Endothelial cell of umbilical vein (primary cell): ENCODE data around the gene NAV3. TPM values are rescaled to one million over a fixed set of nuclear protein-coding genes. Genes with fewer than 3 reads are reported as not detected.

Source experiments
- BruUV-seq: library from RNA; stranded (reverse); fragments of 400-500 nt; replicated peaks from 2 replicates; lab custom pipeline; 2021; lab: Mats Ljungman, UMichigan
- CTCF ChIA-PET: fragments of 300-600, 350-600 bp; sonication (Branson Sonifier 250); formaldehyde crosslinking; loops from one replicate; lab custom pipeline; 2021; ENCODE audit warnings: antibody characterized with exemption, inconsistent platforms; lab: Charles Lee
- POLR2A ChIA-PET: fragments of 300-600, 350-600 bp; sonication (Branson Sonifier 250); formaldehyde crosslinking; loops from one replicate; lab custom pipeline; 2021; ENCODE audit warnings: antibody characterized with exemption, inconsistent platforms; lab: Charles Lee
- DNase-seq: peaks from one replicate; pipeline ENCODE4 v3.0.0-alpha.2; 2011; ENCODE audit warnings: low read depth, low spot score
- FAIRE-seq: peaks from 2 replicates; lab custom pipeline; 2011; peaks lifted over from hg19 to GRCh38; lab: Jason Lieb, UNC
- H2AFZ ChIP-seq: 2 replicates; pipeline ENCODE4 v1.6.0; 2012; ENCODE audit warnings: low read depth, low read length, control low read depth, inconsistent platforms
- H3K27ac ChIP-seq: 2 replicates; pipeline ENCODE4 v1.5.1; 2011; ENCODE audit warnings: low read depth, mild to moderate bottlenecking, control low read depth, low read length, moderate library complexity; ENCODE audit not compliant: insufficient read depth
- H3K27me3 ChIP-seq, 2 experiments: 2 replicates each; pipeline versions ENCODE4 v1.6.0 to v1.6.1; 2011; ENCODE audit warnings: low read length in 2 of 2, mixed read lengths in 1 of 2; ENCODE audit not compliant: control insufficient read depth in 2 of 2, insufficient read depth in 2 of 2
- H3K36me3 ChIP-seq, 2 experiments: 2 replicates in 1 of 2; 3 replicates in 1 of 2; pipeline ENCODE4 v1.5.1; 2011; ENCODE audit warnings: low read length in 2 of 2, mild to moderate bottlenecking in 1 of 2, moderate library complexity in 1 of 2; ENCODE audit not compliant: control insufficient read depth in 2 of 2, insufficient read depth in 2 of 2; ENCODE audit errors: extremely low read depth in 1 of 2
- H3K4me1 ChIP-seq: 3 replicates; pipeline ENCODE4 v1.5.1; 2011; ENCODE audit warnings: mild to moderate bottlenecking, low read length; ENCODE audit not compliant: control insufficient read depth, insufficient read depth; ENCODE audit errors: extremely low read depth
- H3K4me2 ChIP-seq: 2 replicates; pipeline ENCODE4 v1.6.1; 2011; ENCODE audit warnings: low read length, control low read depth, mixed read lengths; ENCODE audit not compliant: insufficient read depth
- H3K4me3 ChIP-seq, 3 experiments: fragments of 200-600 bp in 1 of 3; sonication (generic), shearing (Covaris generic) in 1 of 3; replicated peaks in 1 of 3; 2 replicates each; pipeline ENCODE4 v1.5.1; 2011 to 2016; ENCODE audit warnings: control low read depth in 3 of 3, low read length in 3 of 3, mild to moderate bottlenecking in 2 of 3, inconsistent platforms in 1 of 3, low read depth in 1 of 3, moderate library complexity in 1 of 3; ENCODE audit not compliant: insufficient read depth in 1 of 3
- H3K79me2 ChIP-seq: 2 replicates; pipeline ENCODE4 v1.6.0; 2012; ENCODE audit warnings: low read length, inconsistent platforms; ENCODE audit not compliant: control insufficient read depth, insufficient read depth
- H3K9ac ChIP-seq: replicated peaks from 2 replicates; pipeline ENCODE3; 2011; ENCODE audit warnings: low read length, control low read depth; ENCODE audit not compliant: insufficient read depth; ENCODE audit errors: extremely low read depth
- H3K9me1 ChIP-seq: replicated peaks from 3 replicates; pipeline ENCODE4 v1.6.0; 2011; ENCODE audit warnings: mild to moderate bottlenecking, low read length; ENCODE audit not compliant: control insufficient read depth, insufficient read depth; ENCODE audit errors: extremely low read depth
- H3K9me3 ChIP-seq: replicated peaks from 2 replicates; pipeline ENCODE4 v1.5.1; 2012; ENCODE audit warnings: low read length, inconsistent platforms; ENCODE audit not compliant: control insufficient read depth, insufficient read depth
- H4K20me1 ChIP-seq: replicated peaks from 2 replicates; pipeline ENCODE3; 2011; ENCODE audit warnings: mild to moderate bottlenecking, low read length; ENCODE audit not compliant: control insufficient read depth, insufficient read depth; ENCODE audit errors: extremely low read depth
- EZH2 ChIP-seq: IDR thresholded peaks from 2 replicates; pipeline ENCODE4 v1.6.1; 2012; ENCODE audit warnings: borderline replicate concordance, low read depth, mild to moderate bottlenecking, moderate library complexity, low read length, inconsistent platforms; ENCODE audit not compliant: severe bottlenecking
- FOS ChIP-seq: IDR thresholded peaks from 2 replicates; pipeline ENCODE4 v1.6.1; 2011; ENCODE audit warnings: mild to moderate bottlenecking, low read length, moderate library complexity, borderline replicate concordance; ENCODE audit not compliant: insufficient read depth
- GATA2 ChIP-seq: IDR thresholded peaks from 2 replicates; pipeline ENCODE4 v1.7.0; 2011; ENCODE audit warnings: low read depth, mild to moderate bottlenecking, moderate library complexity, mixed read lengths, low read length; ENCODE audit not compliant: insufficient read length, insufficient read depth
- JUN ChIP-seq: IDR thresholded peaks from 2 replicates; pipeline ENCODE4 v1.6.1; 2011; ENCODE audit warnings: borderline replicate concordance, low read depth; ENCODE audit not compliant: insufficient read length, insufficient read depth
- MYC ChIP-seq: IDR thresholded peaks from one replicate; pipeline ENCODE4 v1.6.1; 2011; ENCODE audit warnings: mild to moderate bottlenecking, low read depth, low read length
- POLR2A ChIP-seq: IDR thresholded peaks from 2 replicates; pipeline ENCODE4 v1.6.1; 2012; ENCODE audit warnings: low read depth, mild to moderate bottlenecking, control low read depth, low read length
- POLR2AphosphoS5 ChIP-seq: IDR thresholded peaks from 2 replicates; pipeline ENCODE4 v1.6.1; 2012; ENCODE audit warnings: low read depth, mild to moderate bottlenecking, control low read depth, low read length, moderate library complexity; ENCODE audit not compliant: insufficient read depth
- dilution Hi-C: fragments of 300-500 bp; cut with MboI; formaldehyde crosslinking; loops from one replicate; pipeline ENCODE4 v1.15.0; 2019; ENCODE audit warnings: low sequenced_read_pairs; ENCODE audit not compliant: extremely low pct_ligation_motif_present
- intact Hi-C: fragments of 100-400 bp; cut with micrococcal nuclease; formaldehyde crosslinking; loops from one replicate; pipeline ENCODE4 v1.10.0; 2022
- polyA plus RNA-seq, 4 experiments: library from polyadenylated mRNA; depleted of rRNA in 3 of 4; stranded (reverse) in 3 of 4; unstranded in 1 of 4; fragments of >200 nt; gene quantifications; 2 replicates each; pipeline versions ENCODE4 v1.2.1 to v1.2.3, GENCODE V29; 2011 to 2012; ENCODE audit warnings: missing spikeins in 1 of 4
- total RNA-seq: library from RNA; stranded (reverse); gene quantifications from 2 replicates; pipeline ENCODE4 v1.2.3, GENCODE V29; 2021
- TF ChIP-seq, protein P1 (sequence below): IDR thresholded peaks from 2 replicates; pipeline ENCODE4 v1.6.1; 2011; ENCODE audit not compliant: insufficient read depth, insufficient read length
- TF ChIP-seq, protein P2 (sequence below), 2 donors: IDR thresholded peaks; 1 replicate in 1 of 2; 2 replicates in 1 of 2; pipeline ENCODE4 v1.5.1; 2011; ENCODE audit warnings: low read length in 2 of 2, mild to moderate bottlenecking in 2 of 2, moderate library complexity in 2 of 2, control low read depth in 1 of 2, inconsistent platforms in 1 of 2, low read depth in 1 of 2; ENCODE audit not compliant: insufficient read depth in 1 of 2; ENCODE audit errors: extremely low read depth in 1 of 2

NAV3 gene
- total and polyA plus RNA-seq, 2 donors (not counting 3 experiments of a cell fraction or from before 2014, with no cell fraction given), result 6.7 to 40.1 TPM

DNA sequence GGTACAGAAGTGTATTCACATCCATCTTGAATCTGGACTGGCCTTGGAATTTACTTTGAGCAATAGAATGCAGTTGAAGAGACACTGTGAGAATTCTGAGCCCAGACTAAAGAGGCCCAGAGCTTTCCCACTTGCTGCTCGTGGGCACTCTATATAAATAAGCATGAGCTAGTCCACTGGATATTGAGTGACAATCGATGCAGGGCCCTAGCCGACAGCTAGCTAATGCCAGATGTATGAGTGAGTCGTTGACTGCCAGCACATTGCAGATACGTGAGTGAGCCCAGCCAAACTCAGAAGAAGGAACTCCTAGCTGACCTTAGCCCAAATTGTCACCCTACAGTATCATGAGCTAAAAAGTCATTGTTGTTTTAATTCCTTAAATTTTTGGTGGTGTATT is 24.9 kb downstream of the NAV3 start:
- no peak for DNase-seq
- Histone ChIP-seq H3K27me3 (no peaks in the 10 kb centered on the region), H3K9me3 (no peaks in the 10 kb centered on the region), H3K36me3 (no peaks in the 10 kb centered on the region), H3K27ac (no peak overlapping the region), H3K9ac (no peak overlapping the region), H3K9me1 (no peaks in the 10 kb centered on the region), H3K79me2 (no peaks in the 10 kb centered on the region), H3K4me3 (no peak overlapping the region), H2AFZ (peak overlapping the region; percentile 9), H4K20me1 (no peaks in the 10 kb centered on the region), H3K4me1 (no peaks in the 10 kb centered on the region), H3K4me2 (no peak overlapping the region)
- CTCF ChIA-PET, result interaction anchor here (1.0 to 1.6 kb wide), 5 partner anchors 8 to 131 kb away, joined by 3 to 7 read pairs (median 4); partner anchors contain the start of gene NAV3
- no peak for FAIRE-seq
- no TSS peak for BruUV-seq
- TF ChIP-seq JUN (no peak), MYC (no peak), POLR2A (no peak), EZH2 (no peak), FOS (no peak), GATA2 (no peak)
- TF ChIP-seq, protein P1, sequence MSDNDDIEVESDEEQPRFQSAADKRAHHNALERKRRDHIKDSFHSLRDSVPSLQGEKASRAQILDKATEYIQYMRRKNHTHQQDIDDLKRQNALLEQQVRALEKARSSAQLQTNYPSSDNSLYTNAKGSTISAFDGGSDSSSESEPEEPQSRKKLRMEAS, result no peak
- intact Hi-C loops, result no loop called here
- dilution Hi-C loops, result no loop called here
- POLR2A ChIA-PET, result no interaction called here

DNA sequence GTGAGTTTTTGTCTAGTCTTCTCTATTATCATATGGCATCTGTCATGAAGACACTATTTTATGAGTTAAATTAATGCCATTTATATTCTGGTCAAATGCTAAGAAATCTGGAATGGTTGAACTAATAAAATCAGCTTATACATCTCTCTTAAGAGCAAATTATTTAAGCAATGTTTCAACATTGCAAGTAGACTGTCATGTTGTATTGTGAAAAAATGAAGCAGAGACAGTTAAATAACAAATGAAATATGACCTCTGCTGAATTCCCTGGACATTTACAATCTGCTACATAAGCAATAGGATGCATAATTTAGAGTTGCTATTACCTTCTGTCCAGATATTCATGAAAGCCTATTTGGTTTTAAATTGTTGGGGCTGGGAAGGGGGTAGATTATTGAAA is 30.6 kb downstream of the NAV3 start:
- H3K27ac ChIP-seq, result no peak overlapping the region
- no peaks in the 10 kb centered on the region for H4K20me1 ChIP-seq
- no peaks in the 10 kb centered on the region for H3K4me1 ChIP-seq
- H3K36me3 ChIP-seq, result no peaks in the 10 kb centered on the region
- dilution Hi-C loops, result no loop called here
- no peak for TF ChIP-seq MYC
- no peak for TF ChIP-seq FOS
- no peak for TF ChIP-seq EZH2
- no peak for TF ChIP-seq JUN
- no peak for TF ChIP-seq POLR2A
- TF ChIP-seq, protein P2, sequence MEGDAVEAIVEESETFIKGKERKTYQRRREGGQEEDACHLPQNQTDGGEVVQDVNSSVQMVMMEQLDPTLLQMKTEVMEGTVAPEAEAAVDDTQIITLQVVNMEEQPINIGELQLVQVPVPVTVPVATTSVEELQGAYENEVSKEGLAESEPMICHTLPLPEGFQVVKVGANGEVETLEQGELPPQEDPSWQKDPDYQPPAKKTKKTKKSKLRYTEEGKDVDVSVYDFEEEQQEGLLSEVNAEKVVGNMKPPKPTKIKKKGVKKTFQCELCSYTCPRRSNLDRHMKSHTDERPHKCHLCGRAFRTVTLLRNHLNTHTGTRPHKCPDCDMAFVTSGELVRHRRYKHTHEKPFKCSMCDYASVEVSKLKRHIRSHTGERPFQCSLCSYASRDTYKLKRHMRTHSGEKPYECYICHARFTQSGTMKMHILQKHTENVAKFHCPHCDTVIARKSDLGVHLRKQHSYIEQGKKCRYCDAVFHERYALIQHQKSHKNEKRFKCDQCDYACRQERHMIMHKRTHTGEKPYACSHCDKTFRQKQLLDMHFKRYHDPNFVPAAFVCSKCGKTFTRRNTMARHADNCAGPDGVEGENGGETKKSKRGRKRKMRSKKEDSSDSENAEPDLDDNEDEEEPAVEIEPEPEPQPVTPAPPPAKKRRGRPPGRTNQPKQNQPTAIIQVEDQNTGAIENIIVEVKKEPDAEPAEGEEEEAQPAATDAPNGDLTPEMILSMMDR (IDR thresholded peaks at IDR 0.05; ENCODE audit: extremely low read depth in 1 of 2, insufficient read depth in 1 of 2, low read depth in 1 of 2, low read length in 2 of 2), result no peak
- TF ChIP-seq POLR2AphosphoS5, result no peak
- no peaks in the 10 kb centered on the region for H3K79me2 ChIP-seq
- no peak overlapping the region for H2AFZ ChIP-seq
- POLR2A ChIA-PET, result no interaction called here
- CTCF ChIA-PET, result interaction anchor here (1.1 kb wide), 2 partner anchors 16 to 64 kb away, joined by 3 to 4 read pairs; no protein-coding TSS in a partner anchor
- H3K9ac ChIP-seq, result no peak overlapping the region
- no peak overlapping the region for H3K4me3 ChIP-seq
- no peaks in the 10 kb centered on the region for H3K27me3 ChIP-seq
- intact Hi-C loops, result no loop called here
- no peaks in the 10 kb centered on the region for H3K9me3 ChIP-seq
- no TSS peak for BruUV-seq
- no peak overlapping the region for H3K4me2 ChIP-seq
- FAIRE-seq (no peak), DNase-seq (no peak)
- no peaks in the 10 kb centered on the region for H3K9me1 ChIP-seq
